Measurements from ENCODE around the gene LNPEP.

- TF ChIP-seq TAF1 (IDR thresholded peaks at IDR 0.05; ENCODE audit: borderline replicate concordance, insufficient read depth, low read length) (no peak), POLR2AphosphoS5 (IDR thresholded peaks at IDR 0.05; ENCODE audit: low read depth, low read length) (no peak), REST (IDR thresholded peaks at IDR 0.05; ENCODE audit: insufficient read depth in 1 of 2, low read depth in 2 of 2, low read length in 2 of 2) (no peak)
Observed at GRCh38 chr5:97041239-97041638, 105.4 kb downstream of the LNPEP start.

Data from PFSK-1 (cell line).